AG09309 (cell line): Measurements from ENCODE around the gene KIFC3.

Source experiments
- DNase-seq: peaks from one replicate; pipeline ENCODE4 v3.0.0-alpha.2; 2010; ENCODE audit warnings: low read depth
- H3K4me3 ChIP-seq: 2 replicates; pipeline ENCODE4 v1.5.1; 2011; ENCODE audit warnings: mild to moderate bottlenecking, low read depth, low read length, moderate library complexity; ENCODE audit not compliant: control insufficient read depth
- TF ChIP-seq, protein P1 (sequence below): IDR thresholded peaks from 2 replicates; pipeline ENCODE4 v1.5.1; 2011; ENCODE audit warnings: mild to moderate bottlenecking, low read depth, low read length, inconsistent platforms; ENCODE audit not compliant: insufficient read depth, control insufficient read depth; ENCODE audit errors: missing control alignments

KIFC3 gene

DNA sequence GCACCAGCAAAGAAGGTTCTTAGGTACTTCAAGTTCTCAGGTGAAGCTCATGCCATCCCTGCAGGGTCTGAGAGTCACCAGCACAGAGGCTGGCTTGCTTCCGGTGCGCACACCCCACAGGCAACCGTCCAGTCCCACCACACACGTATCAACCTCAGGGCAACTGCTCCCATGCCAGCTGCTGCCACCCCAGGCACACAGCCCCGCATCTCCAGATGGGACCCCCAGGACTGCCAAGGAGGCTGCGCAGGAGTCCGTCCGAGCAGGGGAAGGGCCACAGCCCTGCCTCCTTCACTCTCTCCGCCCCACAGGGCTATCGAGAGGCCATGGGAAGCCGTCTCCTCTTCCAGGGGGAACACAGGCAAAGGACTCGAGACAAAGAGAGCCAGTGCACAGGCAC lies 13.3 kb downstream of the KIFC3 start:
- H3K4me3 ChIP-seq: no peak overlapping the region
- DNase-seq: no peak
- TF ChIP-seq, protein P1, sequence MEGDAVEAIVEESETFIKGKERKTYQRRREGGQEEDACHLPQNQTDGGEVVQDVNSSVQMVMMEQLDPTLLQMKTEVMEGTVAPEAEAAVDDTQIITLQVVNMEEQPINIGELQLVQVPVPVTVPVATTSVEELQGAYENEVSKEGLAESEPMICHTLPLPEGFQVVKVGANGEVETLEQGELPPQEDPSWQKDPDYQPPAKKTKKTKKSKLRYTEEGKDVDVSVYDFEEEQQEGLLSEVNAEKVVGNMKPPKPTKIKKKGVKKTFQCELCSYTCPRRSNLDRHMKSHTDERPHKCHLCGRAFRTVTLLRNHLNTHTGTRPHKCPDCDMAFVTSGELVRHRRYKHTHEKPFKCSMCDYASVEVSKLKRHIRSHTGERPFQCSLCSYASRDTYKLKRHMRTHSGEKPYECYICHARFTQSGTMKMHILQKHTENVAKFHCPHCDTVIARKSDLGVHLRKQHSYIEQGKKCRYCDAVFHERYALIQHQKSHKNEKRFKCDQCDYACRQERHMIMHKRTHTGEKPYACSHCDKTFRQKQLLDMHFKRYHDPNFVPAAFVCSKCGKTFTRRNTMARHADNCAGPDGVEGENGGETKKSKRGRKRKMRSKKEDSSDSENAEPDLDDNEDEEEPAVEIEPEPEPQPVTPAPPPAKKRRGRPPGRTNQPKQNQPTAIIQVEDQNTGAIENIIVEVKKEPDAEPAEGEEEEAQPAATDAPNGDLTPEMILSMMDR: no peak

DNA sequence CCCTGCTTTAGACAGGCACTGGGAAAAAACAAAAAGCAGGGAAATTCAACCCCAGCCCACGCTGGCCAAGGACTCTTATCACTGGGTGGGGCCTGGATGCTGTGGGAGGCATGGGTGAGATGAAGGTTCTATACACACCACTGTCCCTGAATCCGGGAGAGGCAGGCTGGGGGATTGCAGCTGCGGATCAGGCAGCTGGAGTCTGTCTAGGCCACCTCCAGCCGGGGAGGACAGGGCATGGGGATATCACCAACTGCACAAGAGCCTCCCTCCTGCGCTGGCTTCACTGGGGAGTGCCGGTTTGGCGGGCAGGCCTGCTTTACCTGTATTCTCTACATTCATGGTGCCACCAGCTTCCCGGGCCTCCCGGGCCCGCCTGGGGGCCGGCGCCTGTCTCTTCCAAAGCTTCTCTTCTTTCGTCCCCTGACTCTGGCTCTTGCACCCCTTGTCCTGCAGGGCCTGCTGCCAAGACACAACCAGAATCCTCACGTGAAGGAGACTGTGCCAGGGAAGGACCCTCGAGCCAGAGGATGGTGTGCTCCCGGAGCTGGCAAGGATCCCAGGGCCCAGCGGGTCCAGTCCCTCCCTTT lies 13.9 kb downstream of the KIFC3 start:
- H3K4me3 ChIP-seq: no peak overlapping the region
- no peak for DNase-seq
- TF ChIP-seq, protein P1: no peak

DNA sequence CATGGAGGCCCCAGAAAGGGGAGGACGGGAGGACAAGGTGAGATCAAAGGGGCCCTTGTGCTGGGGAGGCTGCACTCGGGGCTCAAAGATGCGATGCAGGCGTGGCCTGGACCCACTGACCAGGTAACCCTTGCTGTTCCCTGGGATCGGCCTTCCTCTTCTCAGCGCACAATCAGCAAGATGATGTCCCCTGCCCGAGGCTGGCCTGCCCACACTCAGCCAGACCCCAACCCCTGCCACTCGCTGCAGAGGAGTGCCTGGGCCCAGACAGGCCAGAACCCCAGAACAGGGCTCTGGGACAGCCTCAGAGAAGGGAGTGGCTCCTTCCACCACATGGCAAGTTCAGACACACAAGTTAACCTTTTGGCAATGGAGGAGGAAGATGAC lies 14.8 kb downstream of the KIFC3 start:
- TF ChIP-seq, protein P1: no peak
- no peak overlapping the region for H3K4me3 ChIP-seq
- no peak for DNase-seq

DNA sequence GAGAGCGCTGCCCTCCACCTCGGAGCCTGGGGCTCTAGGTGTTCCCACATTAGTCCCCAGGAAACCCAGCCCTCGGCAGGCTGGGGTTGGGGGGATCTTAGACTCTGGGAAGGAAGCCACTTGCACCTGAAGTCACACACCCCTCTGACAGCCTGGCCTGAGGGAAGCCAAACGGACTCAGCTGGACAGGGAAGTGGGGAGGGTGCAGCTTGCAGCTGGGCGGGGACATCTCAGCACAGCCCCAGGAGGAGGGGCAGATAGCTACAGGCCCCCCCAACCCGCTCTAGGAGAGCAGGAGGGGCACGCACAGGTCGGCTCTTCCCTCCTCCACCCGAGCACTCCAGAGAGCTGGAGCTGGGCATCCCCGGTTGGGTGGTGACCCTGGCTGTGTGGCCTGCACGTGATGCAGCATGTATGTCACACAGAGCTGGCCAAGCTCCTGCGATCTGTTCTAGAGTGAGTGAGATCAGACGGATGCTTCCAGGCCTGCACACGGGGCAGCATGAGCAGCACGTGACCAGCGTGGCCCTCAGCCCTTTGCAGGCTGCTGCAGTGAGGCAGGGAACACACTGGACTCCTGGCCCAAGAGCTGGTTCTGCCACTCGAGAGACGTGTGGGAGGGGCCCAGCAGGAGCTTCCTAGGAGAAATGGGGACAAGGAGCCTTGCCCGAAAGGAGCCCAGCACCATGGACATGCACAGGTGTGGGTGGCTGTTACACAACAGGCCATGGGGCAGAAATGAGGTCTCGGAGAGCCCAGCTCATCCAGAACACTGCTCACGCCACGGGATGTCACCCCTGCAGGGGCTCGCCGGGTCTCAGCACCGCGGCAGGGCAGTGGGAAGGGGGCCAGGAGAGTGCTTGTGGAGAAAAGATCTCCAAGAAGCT lies 15.4 kb downstream of the KIFC3 start:
- TF ChIP-seq, protein P1: no peak
- no peak overlapping the region for H3K4me3 ChIP-seq
- DNase-seq: no peak

DNA sequence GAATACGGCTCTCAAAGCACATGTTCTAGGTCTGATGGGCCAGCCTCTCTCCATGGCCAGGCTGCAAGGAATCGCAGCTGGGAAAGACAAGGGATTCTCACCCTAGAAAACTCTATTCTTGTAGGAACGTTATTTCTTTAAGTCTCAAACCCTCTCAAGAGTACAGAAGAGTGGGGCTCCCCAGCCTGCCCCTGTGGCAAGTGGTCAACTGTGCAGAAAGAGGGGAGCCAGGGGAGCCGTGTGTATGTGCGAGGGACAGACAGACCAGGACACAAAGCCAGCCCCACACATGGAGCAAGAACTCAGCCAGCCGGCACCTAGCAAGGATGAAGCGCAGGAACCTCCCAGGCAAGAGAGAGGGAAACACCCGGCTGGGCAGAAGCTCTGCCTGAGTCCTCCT lies 16.4 kb downstream of the KIFC3 start:
- no peak for DNase-seq
- no peak overlapping the region for H3K4me3 ChIP-seq
- TF ChIP-seq, protein P1: no peak

DNA sequence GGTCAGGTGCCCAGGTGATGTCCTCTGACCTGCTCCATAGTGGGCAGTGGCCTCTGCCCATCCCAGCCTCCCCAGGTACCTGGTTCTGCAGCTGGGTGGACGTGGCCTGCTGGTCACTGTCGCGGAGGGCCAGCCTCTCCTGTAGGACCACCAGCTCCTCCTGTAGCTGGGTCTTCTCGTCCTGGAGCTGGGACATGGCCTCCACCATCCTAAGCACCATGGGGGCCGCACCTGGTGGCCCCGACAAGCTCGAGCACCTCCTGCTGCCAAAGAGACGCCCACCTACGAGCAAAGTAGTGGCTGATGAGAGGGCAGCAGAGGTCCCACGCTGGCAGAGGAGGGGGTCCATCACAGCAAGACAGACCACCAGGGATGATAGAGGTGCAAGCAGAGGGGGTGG lies 16.9 kb downstream of the KIFC3 start:
- no peak overlapping the region for H3K4me3 ChIP-seq
- no peak for DNase-seq
- TF ChIP-seq, protein P1: no peak
